GM19463 (cell line): Measurements from ENCODE around the gene MYOM1.
"Not testable (repeated sequence)": the region's sequence is repeated elsewhere in the genome, so short reads cannot be mapped to it uniquely, and the experiment has no call there.

Experiments used
- ATAC-seq: cut with Tn5 transposase; IDR thresholded peaks from one replicate; pipeline ENCODE4 v1.9.1; 2021; ENCODE audit warnings: mild to moderate bottlenecking, moderate library complexity; ENCODE audit not compliant: unreplicated experiment

The MYOM1 gene

DNA sequence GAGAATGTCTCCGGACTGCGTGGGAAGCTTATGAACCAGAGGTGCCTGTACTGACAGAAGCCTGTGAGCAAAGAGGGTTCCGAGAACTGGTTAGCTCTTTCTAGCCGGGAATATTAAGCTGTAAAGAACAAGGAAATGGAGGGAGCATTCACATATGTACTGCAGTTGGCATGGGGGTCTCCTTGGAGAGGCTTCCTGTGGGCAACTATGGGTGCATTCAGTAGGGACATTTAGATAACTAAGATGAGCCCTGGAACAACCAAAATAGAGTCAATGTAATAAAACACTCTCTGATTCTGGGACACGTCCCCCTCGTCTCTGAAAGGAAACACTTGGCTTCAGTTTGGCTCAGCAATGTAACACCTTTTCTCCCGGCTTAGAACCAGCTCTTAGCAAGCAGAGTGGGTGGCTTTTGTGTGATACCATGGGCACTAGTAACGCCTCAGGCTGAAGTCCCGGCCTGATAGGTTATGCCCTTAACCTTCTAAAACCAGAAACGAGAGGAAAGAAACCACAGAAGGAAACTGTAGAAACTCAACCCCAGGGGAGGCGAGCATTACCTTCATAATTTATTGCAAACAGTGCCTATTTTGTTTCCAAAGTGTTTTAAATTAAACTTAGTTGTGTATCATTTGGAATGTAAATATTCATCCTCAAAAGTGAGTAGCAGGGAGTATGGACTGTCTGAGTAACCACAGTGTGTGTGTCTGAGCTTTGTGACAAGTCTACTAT lies 158.0 kb downstream of the MYOM1 start:
- ATAC-seq: peak; percentile 52

DNA sequence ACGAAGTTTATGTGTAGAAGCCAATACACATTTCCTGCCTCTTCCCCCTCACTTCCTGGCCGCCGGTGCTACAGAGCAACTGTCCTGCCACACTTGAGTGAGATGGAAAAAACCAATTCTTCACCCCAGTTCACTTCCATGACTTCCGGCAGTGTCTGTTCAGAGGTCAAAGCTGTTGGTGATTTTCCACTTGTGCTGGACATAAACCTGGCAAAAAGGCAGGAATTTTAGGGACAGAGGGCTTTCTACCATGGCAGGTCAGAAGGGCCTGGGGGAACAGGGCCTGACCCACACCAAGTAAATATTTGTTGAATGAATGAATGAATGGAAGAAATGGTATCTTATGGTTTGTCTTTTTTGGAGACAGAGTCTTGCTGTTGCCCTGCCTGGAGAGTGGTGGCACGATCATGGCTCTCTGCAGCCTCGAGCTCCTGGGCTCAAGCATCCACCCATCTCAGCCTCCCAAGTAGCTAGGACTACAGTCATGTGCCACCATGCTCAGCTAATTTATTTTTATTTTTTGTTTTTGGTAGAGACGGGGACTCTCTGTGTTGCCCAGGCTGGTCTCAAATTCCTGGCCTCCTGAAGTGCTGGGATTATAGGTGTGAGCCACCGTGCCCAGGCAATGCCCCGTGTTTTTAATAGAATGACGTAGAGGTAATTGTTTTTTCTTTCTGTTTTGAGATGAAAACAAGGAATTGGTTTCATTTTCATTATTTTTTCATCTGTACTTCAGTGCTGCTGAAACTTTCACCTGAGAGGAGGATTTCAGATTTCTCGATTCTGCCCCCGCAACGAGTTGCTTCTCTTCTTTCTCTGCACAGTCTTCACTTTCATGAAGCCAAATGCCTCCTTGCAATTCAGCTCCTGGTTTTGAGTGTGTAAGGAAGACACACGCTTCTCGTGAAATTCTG lies 158.8 kb downstream of the MYOM1 start:
- ATAC-seq: no peak

DNA sequence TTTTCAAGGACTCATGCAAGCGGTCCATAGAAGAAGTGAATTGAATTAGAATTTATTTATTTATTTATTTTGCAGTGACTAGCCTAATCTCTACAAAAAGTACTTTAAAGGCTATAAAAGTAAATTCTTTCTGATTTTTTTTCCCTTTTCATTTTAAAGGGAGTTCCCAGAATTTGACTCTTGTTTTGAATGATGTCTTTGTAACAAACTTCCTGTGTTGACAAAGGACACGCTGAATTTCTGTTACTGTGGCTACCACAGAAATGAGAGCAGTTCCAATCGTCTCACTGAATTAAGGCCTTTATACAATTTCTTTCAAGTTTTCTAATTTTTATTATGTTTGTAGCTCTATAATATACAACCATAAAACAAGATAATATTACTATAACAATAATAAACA lies 160.5 kb downstream of the MYOM1 start:
- ATAC-seq: no peak

- ATAC-seq: no peak
Measured at GRCh38 chr18:3058328-3059191, 161.2 kb downstream of the MYOM1 start.

GRCh38 chr18:3057526-3057925 lies 162.2 kb downstream of the MYOM1 start:
- no peak for ATAC-seq

DNA sequence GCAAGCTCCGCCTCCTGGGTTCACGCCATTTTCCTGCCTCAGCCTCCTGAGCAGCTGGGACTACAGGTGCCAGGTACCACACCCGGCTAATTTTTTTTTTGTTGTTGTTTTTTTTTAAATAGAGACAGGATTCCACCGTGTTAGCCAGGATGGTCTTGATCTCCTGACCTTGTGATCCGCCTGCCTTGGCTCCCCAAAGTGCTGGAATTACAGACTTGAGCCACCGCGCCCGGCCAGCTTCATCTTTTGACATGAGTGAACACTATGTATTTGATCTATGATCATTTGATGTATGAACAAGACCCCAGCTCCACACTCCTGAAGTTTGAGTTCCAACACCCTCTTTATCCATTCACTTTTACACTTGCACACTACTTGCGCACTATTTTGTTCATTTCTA lies 163.5 kb downstream of the MYOM1 start:
- no peak for ATAC-seq

- no peak for ATAC-seq
Measured at GRCh38 chr18:3055816-3056215, 164.0 kb downstream of the MYOM1 start.

GRCh38 chr18:3055186-3055728 lies 164.5 kb downstream of the MYOM1 start:
- no peak for ATAC-seq

GRCh38 chr18:3054780-3055179 lies 165.0 kb downstream of the MYOM1 start:
- ATAC-seq: no peak

- ATAC-seq: no peak
Measured at GRCh38 chr18:3054214-3054613, 165.6 kb downstream of the MYOM1 start.

GRCh38 chr18:3053081-3053480 lies 166.7 kb downstream of the MYOM1 start:
- ATAC-seq: no peak

DNA sequence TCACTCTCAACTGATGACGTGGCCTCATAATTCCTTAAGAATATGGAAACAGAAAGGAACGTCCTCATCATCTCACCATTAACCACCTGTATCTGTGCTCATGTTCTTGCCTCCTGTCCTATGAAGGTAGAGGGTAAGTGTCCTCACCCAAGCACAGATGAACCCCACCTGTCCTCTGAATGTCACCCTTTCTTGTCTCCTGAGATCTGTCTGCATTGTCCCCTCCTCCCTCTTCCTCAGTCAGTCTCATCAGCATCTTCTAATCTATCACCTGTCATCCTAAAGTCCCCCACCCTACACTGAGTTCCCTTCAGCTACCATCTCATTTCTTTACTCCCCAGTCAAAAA lies 167.4 kb downstream of the MYOM1 start:
- no peak for ATAC-seq

- no peak for ATAC-seq
Measured at GRCh38 chr18:3051718-3052410, 167.9 kb downstream of the MYOM1 start.

DNA sequence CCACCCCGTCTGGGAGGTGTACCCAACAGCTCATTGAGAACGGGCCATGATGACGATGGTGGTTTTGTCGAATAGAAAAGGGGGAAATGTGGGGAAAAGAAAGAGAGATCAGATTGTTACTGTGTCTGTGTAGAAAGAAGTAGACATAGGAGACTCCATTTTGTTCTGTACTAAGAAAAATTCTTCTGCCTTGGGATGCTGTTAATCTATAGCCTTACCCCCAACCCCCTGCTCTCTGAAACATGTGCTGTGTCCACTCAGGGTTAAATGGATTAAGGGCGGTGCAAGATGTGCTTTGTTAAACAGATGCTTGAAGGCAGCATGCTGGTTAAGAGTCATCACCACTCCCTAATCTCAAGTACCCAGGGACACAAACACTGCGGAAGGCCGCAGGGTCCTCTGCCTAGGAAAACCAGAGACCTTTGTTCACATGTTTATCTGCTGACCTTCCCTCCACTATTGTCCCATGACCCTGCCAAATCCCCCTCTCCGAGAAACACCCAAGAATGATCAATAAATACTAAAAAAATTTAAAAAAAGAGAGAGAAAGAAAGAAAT lies 169.8 kb downstream of the MYOM1 start:
- ATAC-seq: not testable (repeated sequence)

GRCh38 chr18:3048820-3049349 lies 170.9 kb downstream of the MYOM1 start:
- no peak for ATAC-seq

DNA sequence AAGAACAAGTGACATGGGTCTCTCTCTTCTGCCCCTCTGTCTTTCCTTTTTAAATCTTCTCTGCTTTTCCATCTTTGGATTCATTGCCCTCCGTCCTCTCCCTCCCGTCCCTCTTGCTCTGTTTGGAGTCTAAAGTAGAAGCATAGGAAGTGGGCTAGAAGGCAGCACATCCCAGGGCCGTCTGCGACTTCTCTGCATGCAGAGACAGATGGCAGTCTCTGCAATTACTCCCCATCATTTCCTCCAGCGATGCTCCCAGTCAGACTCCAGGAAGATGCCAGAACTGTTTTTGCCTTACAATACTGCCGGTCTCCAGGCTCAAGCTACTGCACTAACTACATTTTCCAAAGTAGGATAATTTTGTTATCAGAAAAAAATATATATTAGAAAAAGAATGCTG lies 171.6 kb downstream of the MYOM1 start:
- no peak for ATAC-seq

GRCh38 chr18:3046216-3046808 lies 173.5 kb downstream of the MYOM1 start:
- peak; percentile 56 for ATAC-seq

- no peak for ATAC-seq
Measured at GRCh38 chr18:3044931-3045698, 174.7 kb downstream of the MYOM1 start.

DNA sequence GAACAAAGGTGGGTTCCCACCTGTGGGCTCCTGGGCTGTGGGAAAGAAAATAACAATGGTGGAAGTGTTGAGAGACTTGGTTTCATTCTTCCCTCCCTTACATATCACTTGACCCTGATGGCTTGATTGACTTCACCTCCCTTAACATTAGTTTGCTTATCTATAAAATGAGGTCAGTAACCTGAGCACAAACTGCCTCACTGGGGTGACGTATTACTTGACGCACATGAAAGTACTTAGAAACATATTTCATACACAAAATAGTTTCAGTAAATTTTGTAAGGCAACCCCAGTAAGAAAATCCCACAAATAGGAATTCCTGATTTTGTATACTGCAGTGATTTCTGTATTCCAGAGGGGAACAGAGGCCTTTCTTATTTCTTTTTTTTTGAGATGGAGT lies 177.4 kb downstream of the MYOM1 start:
- ATAC-seq: no peak
